COLO668 (cell line): ENCODE data around the gene GRAMD1A.
"Not testable (repeated sequence)": the region's sequence is repeated elsewhere in the genome, so short reads cannot be mapped to it uniquely, and the experiment has no call there.

Experiments used
- DNase-seq: peaks from one replicate; lab custom pipeline; 2025; ENCODE audit not compliant: unreplicated experiment; lab: John Stamatoyannopoulos, UW

The GRAMD1A gene

GRCh38 chr19:34976611-34977010 is 23.5 kb upstream of the GRAMD1A start:
- DNase-seq, result no peak

- no peak for DNase-seq
Measured at GRCh38 chr19:34979819-34980640, 20.1 kb upstream of the GRAMD1A start.

GRCh38 chr19:34982275-34982674 is 17.8 kb upstream of the GRAMD1A start:
- DNase-seq, result no peak

- no peak for DNase-seq
Measured at GRCh38 chr19:34983786-34984185, 16.3 kb upstream of the GRAMD1A start.

GRCh38 chr19:34984287-34984686 is 15.8 kb upstream of the GRAMD1A start:
- DNase-seq, result no peak

GRCh38 chr19:34985249-34986022 is 14.7 kb upstream of the GRAMD1A start:
- DNase-seq, result no peak

- no peak for DNase-seq
Measured at GRCh38 chr19:34988119-34988518, 12.0 kb upstream of the GRAMD1A start.

- DNase-seq, result no peak
Measured at GRCh38 chr19:34989298-34989697, 10.8 kb upstream of the GRAMD1A start.

- no peak for DNase-seq
Measured at GRCh38 chr19:34990578-34991192, 9.4 kb upstream of the GRAMD1A start.

- no peak for DNase-seq
Measured at GRCh38 chr19:34991542-34992333, 8.4 kb upstream of the GRAMD1A start.

- not testable (repeated sequence) for DNase-seq
Measured at GRCh38 chr19:34992582-34992981, 7.5 kb upstream of the GRAMD1A start.

- DNase-seq, result no peak
Measured at GRCh38 chr19:34994286-34994642, 5.9 kb upstream of the GRAMD1A start.

GRCh38 chr19:34994643-34995541 is 5.2 kb upstream of the GRAMD1A start:
- DNase-seq, result peak; percentile 79

GRCh38 chr19:34995551-34995950 is 4.6 kb upstream of the GRAMD1A start:
- DNase-seq, result no peak

- DNase-seq, result no peak
Measured at GRCh38 chr19:34997071-34997617, 3.0 kb upstream of the GRAMD1A start.

- not testable (repeated sequence) for DNase-seq
Measured at GRCh38 chr19:34998224-34998623, 1.9 kb upstream of the GRAMD1A start.

GRCh38 chr19:34998777-34999497 is 1.2 kb upstream of the GRAMD1A start:
- no peak for DNase-seq

GRCh38 chr19:35000338-35000646 is 169 bp downstream of the GRAMD1A start:
- no peak for DNase-seq
